Activated CD8-positive, alpha-beta T cell treated with anti-CD3 and anti-CD28 coated beads for 36 hours (primary cell): ENCODE measurements around the gene ZFHX3. TPM values are rescaled to one million over a fixed set of nuclear protein-coding genes. Genes with fewer than 3 reads are reported as not detected.

Experiments
- ATAC-seq: fragments of 200-7000 bp; cut with Tn5 transposase; one replicate; pipeline ENCODE4 v1.10.0; 2021; ENCODE audit warnings: mild to moderate bottlenecking, moderate library complexity
- CTCF ChIA-PET: fragments of 350-600 bp; sonication (Branson Sonifier 250); formaldehyde crosslinking; loops from one replicate; lab custom pipeline; 2021; ENCODE audit warnings: antibody characterized with exemption; lab: Charles Lee
- POLR2A ChIA-PET: fragments of 350-600 bp; sonication (Branson Sonifier 250); formaldehyde crosslinking; loops from one replicate; lab custom pipeline; 2021; ENCODE audit warnings: antibody characterized with exemption; lab: Charles Lee
- DNase-seq: peaks from one replicate; pipeline ENCODE4 v3.0.0-alpha.2; 2020
- H3K27ac Mint-ChIP-seq: one replicate; pipeline ENCODE4 v1.8.0; 2021; ENCODE audit warnings: mild to moderate bottlenecking, mixed read lengths
- H3K27me3 Mint-ChIP-seq: one replicate; pipeline ENCODE4 v1.8.0; 2021; ENCODE audit warnings: mixed read lengths
- H3K36me3 Mint-ChIP-seq: one replicate; pipeline ENCODE4 v1.8.0; 2021; ENCODE audit warnings: low read depth, mixed read lengths
- H3K4me1 Mint-ChIP-seq: one replicate; pipeline ENCODE4 v1.8.0; 2021; ENCODE audit warnings: low read depth, mixed read lengths
- H3K4me3 Mint-ChIP-seq: one replicate; pipeline ENCODE4 v1.8.0; 2021; ENCODE audit warnings: mild to moderate bottlenecking, moderate library complexity, mixed read lengths
- H3K9me3 Mint-ChIP-seq: one replicate; pipeline ENCODE4 v1.8.0; 2021; ENCODE audit warnings: mixed read lengths
- intact Hi-C: fragments of 100-400 bp; cut with micrococcal nuclease; formaldehyde crosslinking; loops from one replicate; pipeline ENCODE4 v1.10.0; 2022
- total RNA-seq, 2 experiments: library from RNA; stranded (reverse); gene quantifications; one replicate each; pipeline ENCODE4 v1.2.3, GENCODE V29; 2021
- TF ChIP-seq, protein P1 (sequence below): fragments of 200-600 bp; IDR thresholded peaks from one replicate; pipeline ENCODE4 v1.8.0; 2022; ENCODE audit warnings: antibody characterized with exemption, mild to moderate bottlenecking

ZFHX3 gene
- total RNA-seq, 2 experiments from 2014 or later, result 0.16 to 0.25 TPM

GRCh38 chr16:72910875-72911274, 137.1 kb downstream of the ZFHX3 start:
- Mint-ChIP-seq H3K4me1 (no peaks in the 10 kb centered on the region), H3K36me3 (no peaks in the 10 kb centered on the region), H3K9me3 (no peaks in the 10 kb centered on the region), H3K27ac (no peak overlapping the region), H3K4me3 (no peak overlapping the region), H3K27me3 (no peaks in the 10 kb centered on the region)
- intact Hi-C loops, result no loop called here
- TF ChIP-seq, protein P1, sequence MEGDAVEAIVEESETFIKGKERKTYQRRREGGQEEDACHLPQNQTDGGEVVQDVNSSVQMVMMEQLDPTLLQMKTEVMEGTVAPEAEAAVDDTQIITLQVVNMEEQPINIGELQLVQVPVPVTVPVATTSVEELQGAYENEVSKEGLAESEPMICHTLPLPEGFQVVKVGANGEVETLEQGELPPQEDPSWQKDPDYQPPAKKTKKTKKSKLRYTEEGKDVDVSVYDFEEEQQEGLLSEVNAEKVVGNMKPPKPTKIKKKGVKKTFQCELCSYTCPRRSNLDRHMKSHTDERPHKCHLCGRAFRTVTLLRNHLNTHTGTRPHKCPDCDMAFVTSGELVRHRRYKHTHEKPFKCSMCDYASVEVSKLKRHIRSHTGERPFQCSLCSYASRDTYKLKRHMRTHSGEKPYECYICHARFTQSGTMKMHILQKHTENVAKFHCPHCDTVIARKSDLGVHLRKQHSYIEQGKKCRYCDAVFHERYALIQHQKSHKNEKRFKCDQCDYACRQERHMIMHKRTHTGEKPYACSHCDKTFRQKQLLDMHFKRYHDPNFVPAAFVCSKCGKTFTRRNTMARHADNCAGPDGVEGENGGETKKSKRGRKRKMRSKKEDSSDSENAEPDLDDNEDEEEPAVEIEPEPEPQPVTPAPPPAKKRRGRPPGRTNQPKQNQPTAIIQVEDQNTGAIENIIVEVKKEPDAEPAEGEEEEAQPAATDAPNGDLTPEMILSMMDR, result no peak
- POLR2A ChIA-PET, result no interaction called here
- DNase-seq (no peak), ATAC-seq (no peak)
- CTCF ChIA-PET, result no interaction called here

GRCh38 chr16:72910381-72910780, 137.5 kb downstream of the ZFHX3 start:
- DNase-seq (no peak), ATAC-seq (no peak)
- Mint-ChIP-seq H3K27me3 (no peaks in the 10 kb centered on the region), H3K4me3 (no peak overlapping the region), H3K27ac (no peak overlapping the region), H3K4me1 (no peaks in the 10 kb centered on the region), H3K9me3 (no peaks in the 10 kb centered on the region), H3K36me3 (no peaks in the 10 kb centered on the region)
- CTCF ChIA-PET, result interaction anchor here (2.4 kb wide), 1 partner anchor 78 kb away, joined by 5 read pairs; no protein-coding TSS in a partner anchor
- TF ChIP-seq, protein P1, result no peak
- intact Hi-C loops, result no loop called here
- POLR2A ChIA-PET, result no interaction called here

- no peaks in the 10 kb centered on the region for H3K4me1 Mint-ChIP-seq
- ChIA-PET CTCF (interaction anchor here (2.4 kb wide), 1 partner anchor 76 kb away, joined by 5 read pairs; no protein-coding TSS in a partner anchor), POLR2A (interaction anchor here (0.6 to 0.7 kb wide), 2 partner anchors 228 to 1768 kb away, joined by 3 read pairs; no protein-coding TSS in a partner anchor)
- TF ChIP-seq, protein P1, result no peak
- intact Hi-C loops, result no loop called here
- no peak overlapping the region for H3K27ac Mint-ChIP-seq
- H3K9me3 Mint-ChIP-seq, result no peaks in the 10 kb centered on the region
- H3K36me3 Mint-ChIP-seq, result no peaks in the 10 kb centered on the region
- no peaks in the 10 kb centered on the region for H3K27me3 Mint-ChIP-seq
- DNase-seq (no peak), ATAC-seq (no peak)
- H3K4me3 Mint-ChIP-seq, result no peak overlapping the region
Measured at GRCh38 chr16:72909196-72909595, 138.7 kb downstream of the ZFHX3 start.

DNA sequence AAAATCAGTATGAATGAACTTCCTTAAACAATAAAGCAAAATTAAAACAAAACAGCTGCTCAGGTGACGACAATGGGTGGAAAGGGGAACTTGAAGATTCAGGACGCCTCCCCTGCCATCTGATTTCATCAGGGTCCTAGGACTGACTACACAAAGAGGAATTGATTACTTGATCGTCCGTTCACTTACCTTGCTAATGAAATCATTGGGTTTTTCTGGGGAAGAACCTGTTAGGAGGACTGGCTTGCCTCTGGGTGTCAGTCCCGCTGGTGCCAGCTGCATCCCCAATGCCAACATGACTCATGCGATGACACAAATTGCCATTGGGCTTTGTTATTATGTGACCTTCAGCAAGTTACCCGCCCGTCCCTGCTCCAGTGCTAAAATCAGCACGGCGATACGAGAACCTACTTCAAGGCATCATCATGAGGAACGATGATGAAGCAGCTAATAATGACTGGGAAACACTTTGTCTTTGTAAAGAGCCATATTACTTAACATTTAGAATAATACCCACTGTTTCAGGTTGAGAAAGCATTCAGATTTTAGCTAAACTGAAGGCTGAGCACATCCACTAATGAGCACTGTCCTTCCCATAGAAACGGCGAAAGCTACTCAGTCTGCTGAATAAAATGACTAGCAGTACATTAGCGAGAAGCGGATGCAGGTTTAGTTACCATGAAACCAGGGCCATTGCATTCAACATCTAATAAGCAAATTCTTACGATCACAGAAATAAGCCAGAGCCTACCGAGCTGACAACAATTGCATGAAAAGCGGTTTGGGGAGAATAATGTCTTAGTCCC, 139.4 kb downstream of the ZFHX3 start:
- TF ChIP-seq, protein P1, result no peak
- Mint-ChIP-seq H3K4me1 (no peaks in the 10 kb centered on the region), H3K27ac (no peak overlapping the region), H3K27me3 (no peaks in the 10 kb centered on the region), H3K9me3 (no peaks in the 10 kb centered on the region), H3K4me3 (no peak overlapping the region), H3K36me3 (no peaks in the 10 kb centered on the region)
- ATAC-seq, result no peak
- CTCF ChIA-PET, result interaction anchor here (2.4 kb wide), 1 partner anchor 76 kb away, joined by 5 read pairs; no protein-coding TSS in a partner anchor
- intact Hi-C loops, result no loop called here
- no peak for DNase-seq
- POLR2A ChIA-PET, result interaction anchor here (0.6 to 0.7 kb wide), 2 partner anchors 227 to 1769 kb away, joined by 3 read pairs; no protein-coding TSS in a partner anchor

DNA sequence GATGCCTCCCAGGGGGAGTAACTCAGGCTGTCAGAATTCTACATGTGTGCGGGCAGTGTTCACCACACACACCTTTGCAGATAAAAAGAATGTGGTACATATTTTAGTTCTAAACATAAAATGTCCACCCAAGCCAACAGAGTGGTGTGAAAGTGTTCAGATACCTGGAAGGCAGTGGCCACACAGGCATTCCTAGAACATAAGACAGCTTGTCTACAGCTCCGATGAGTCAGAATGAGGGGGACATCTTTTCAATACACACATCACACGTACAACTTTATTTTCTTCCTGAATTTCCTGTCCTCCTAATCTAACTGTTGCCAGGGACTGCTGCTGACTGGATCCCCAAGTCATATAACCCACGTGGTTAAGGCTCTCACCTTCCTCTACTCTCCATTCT, 142.3 kb downstream of the ZFHX3 start:
- no peak for ATAC-seq
- ChIA-PET CTCF (no interaction called here), POLR2A (no interaction called here)
- Mint-ChIP-seq H3K4me3 (no peak overlapping the region), H3K27me3 (no peaks in the 10 kb centered on the region), H3K27ac (no peak overlapping the region), H3K4me1 (no peaks in the 10 kb centered on the region), H3K36me3 (no peaks in the 10 kb centered on the region), H3K9me3 (no peaks in the 10 kb centered on the region)
- intact Hi-C loops, result no loop called here
- TF ChIP-seq, protein P1, result no peak
- no peak for DNase-seq
